SU-DHL-6 (cell line): ENCODE measurements around the gene MEGF10.

Source experiments
- H2AFZ ChIP-seq: fragments of 200-600 bp; sonication (generic); 2 replicates; pipeline ENCODE4 v1.6.1; 2014; ENCODE audit warnings: low read depth, mild to moderate bottlenecking, moderate library complexity, mixed read lengths, antibody characterized with exemption, low read length; ENCODE audit not compliant: severe bottlenecking
- H3F3A ChIP-seq: fragments of 200-600 bp; shearing (Covaris generic); 2 replicates; pipeline ENCODE4 v1.6.0; 2016; ENCODE audit warnings: antibody characterized with exemption, mild to moderate bottlenecking; ENCODE audit not compliant: insufficient read depth
- H3K27ac ChIP-seq: fragments of 200-600 bp; sonication (generic); 2 replicates; pipeline ENCODE4 v1.5.1; 2016; ENCODE audit warnings: low read depth, mild to moderate bottlenecking, low read length, moderate library complexity, mixed read lengths
- H3K27me3 ChIP-seq: fragments of 200-600 bp; sonication (generic), shearing (Covaris generic); 2 replicates; pipeline ENCODE4 v1.6.0; 2014; ENCODE audit warnings: mild to moderate bottlenecking, low read length
- H3K36me3 ChIP-seq: fragments of 200-600 bp; sonication (generic); 2 replicates; pipeline ENCODE4 v1.6.1; 2014; ENCODE audit warnings: mild to moderate bottlenecking, low read length, mixed read lengths
- H3K4me2 ChIP-seq: fragments of 300-600, 200-600 bp; shearing (Covaris generic), sonication (generic); 2 replicates; pipeline ENCODE4 v1.6.0; 2014; ENCODE audit warnings: low read length, low read depth, mild to moderate bottlenecking; ENCODE audit not compliant: poor library complexity, severe bottlenecking
- H3K4me3 ChIP-seq: fragments of 200-600 bp; sonication (generic); 2 replicates; pipeline ENCODE4 v1.5.1; 2014; ENCODE audit warnings: antibody characterized with exemption, low read length, mild to moderate bottlenecking, mixed read lengths; ENCODE audit not compliant: insufficient read depth, poor library complexity, severe bottlenecking
- H3K79me2 ChIP-seq: fragments of 200-600 bp; sonication (generic); 2 replicates; pipeline ENCODE4 v1.6.1; 2014; ENCODE audit warnings: mild to moderate bottlenecking, low read length, moderate library complexity; ENCODE audit not compliant: insufficient read depth
- H3K9ac ChIP-seq: fragments of 200-600 bp; sonication (generic); 2 replicates; pipeline ENCODE4 v1.7.0; 2014; ENCODE audit warnings: mild to moderate bottlenecking, low read length
- H3K9me2 ChIP-seq: fragments of 200-600 bp; sonication (generic); replicated peaks from 2 replicates; pipeline ENCODE4 v1.6.1; 2014; ENCODE audit warnings: low read length; ENCODE audit not compliant: insufficient read depth
- H3K9me3 ChIP-seq: fragments of 200-600 bp; sonication (generic); 2 replicates; pipeline ENCODE4 v1.6.1; 2014; ENCODE audit warnings: low read length, mixed read lengths; ENCODE audit not compliant: insufficient read depth
- H4K20me1 ChIP-seq: fragments of 200-600 bp; sonication (generic); 2 replicates; pipeline ENCODE4 v1.6.1; 2014; ENCODE audit warnings: low read depth, mild to moderate bottlenecking, antibody characterized with exemption, low read length, moderate library complexity, mixed read lengths
- EZH2phosphoT487 ChIP-seq: fragments of 200-600 bp; sonication (generic), shearing (Covaris generic); conservative IDR thresholded peaks from 2 replicates; pipeline ENCODE4 v1.6.1; 2018; ENCODE audit warnings: mild to moderate bottlenecking, antibody characterized with exemption, low read length, moderate library complexity, mixed read lengths
- TF ChIP-seq, protein P1 (sequence below): fragments of 200-600 bp; sonication (generic); IDR thresholded peaks from one replicate; pipeline ENCODE4 v1.5.1; 2017; ENCODE audit warnings: antibody characterized with exemption, mild to moderate bottlenecking, low read length, moderate library complexity; ENCODE audit not compliant: insufficient read depth, poor library complexity, severe bottlenecking

The MEGF10 gene

DNA sequence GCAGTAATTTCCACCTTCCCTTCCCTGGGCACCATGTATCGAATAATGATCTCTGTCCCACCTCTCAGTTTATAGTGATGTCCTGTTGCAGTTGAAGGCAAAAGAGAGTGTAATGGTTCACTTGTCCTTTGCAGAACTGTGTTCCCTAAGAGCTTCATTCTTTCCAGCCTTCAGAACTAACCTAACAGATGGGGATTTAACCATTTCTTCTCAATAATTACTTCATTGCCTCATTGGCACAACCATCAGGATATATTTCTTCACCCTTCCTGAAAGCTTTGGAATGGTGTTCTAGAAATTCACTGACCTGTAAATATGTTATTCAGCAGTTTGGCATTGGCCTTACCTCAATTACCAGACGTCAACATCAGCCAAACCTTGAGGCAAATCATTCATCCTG lies 142.9 kb downstream of the MEGF10 start:
- TF ChIP-seq, protein P1, sequence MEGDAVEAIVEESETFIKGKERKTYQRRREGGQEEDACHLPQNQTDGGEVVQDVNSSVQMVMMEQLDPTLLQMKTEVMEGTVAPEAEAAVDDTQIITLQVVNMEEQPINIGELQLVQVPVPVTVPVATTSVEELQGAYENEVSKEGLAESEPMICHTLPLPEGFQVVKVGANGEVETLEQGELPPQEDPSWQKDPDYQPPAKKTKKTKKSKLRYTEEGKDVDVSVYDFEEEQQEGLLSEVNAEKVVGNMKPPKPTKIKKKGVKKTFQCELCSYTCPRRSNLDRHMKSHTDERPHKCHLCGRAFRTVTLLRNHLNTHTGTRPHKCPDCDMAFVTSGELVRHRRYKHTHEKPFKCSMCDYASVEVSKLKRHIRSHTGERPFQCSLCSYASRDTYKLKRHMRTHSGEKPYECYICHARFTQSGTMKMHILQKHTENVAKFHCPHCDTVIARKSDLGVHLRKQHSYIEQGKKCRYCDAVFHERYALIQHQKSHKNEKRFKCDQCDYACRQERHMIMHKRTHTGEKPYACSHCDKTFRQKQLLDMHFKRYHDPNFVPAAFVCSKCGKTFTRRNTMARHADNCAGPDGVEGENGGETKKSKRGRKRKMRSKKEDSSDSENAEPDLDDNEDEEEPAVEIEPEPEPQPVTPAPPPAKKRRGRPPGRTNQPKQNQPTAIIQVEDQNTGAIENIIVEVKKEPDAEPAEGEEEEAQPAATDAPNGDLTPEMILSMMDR, result no peak
- no peak for TF ChIP-seq EZH2phosphoT487
- Histone ChIP-seq H3K4me3 (no peak overlapping the region), H3K4me2 (no peak overlapping the region), H2AFZ (no peak overlapping the region), H3K9me2 (no peaks in the 10 kb centered on the region), H3K27me3 (no peaks in the 10 kb centered on the region), H3F3A (no peaks in the 10 kb centered on the region), H3K79me2 (no peaks in the 10 kb centered on the region), H3K9me3 (no peaks in the 10 kb centered on the region), H3K36me3 (no peaks in the 10 kb centered on the region), H3K27ac (no peak overlapping the region), H3K9ac (no peak overlapping the region), H4K20me1 (no peaks in the 10 kb centered on the region)

DNA sequence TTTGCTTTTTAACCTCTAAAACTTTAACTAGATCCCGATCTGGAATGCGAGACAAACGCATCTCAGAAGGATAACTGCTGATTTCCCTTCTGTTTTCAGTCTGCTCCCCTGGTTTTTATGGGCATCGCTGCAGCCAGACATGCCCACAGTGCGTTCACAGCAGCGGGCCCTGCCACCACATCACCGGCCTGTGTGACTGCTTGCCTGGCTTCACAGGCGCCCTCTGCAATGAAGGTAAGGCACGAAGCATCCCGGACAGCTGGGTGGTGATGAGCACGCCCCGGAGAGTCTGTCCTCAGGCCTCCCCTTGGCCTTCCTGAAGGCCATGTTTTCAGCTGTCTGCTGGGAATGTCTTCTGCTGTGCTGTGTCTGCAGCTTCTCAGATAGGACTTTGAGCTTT lies 144.0 kb downstream of the MEGF10 start:
- Histone ChIP-seq H3K27ac (no peak overlapping the region), H3K9ac (no peak overlapping the region), H2AFZ (no peak overlapping the region), H3F3A (no peaks in the 10 kb centered on the region), H3K36me3 (no peaks in the 10 kb centered on the region), H3K4me2 (no peak overlapping the region), H3K27me3 (no peaks in the 10 kb centered on the region), H3K4me3 (no peak overlapping the region), H4K20me1 (no peaks in the 10 kb centered on the region), H3K9me3 (no peaks in the 10 kb centered on the region), H3K9me2 (no peaks in the 10 kb centered on the region), H3K79me2 (no peaks in the 10 kb centered on the region)
- no peak for TF ChIP-seq EZH2phosphoT487
- TF ChIP-seq, protein P1, result no peak

DNA sequence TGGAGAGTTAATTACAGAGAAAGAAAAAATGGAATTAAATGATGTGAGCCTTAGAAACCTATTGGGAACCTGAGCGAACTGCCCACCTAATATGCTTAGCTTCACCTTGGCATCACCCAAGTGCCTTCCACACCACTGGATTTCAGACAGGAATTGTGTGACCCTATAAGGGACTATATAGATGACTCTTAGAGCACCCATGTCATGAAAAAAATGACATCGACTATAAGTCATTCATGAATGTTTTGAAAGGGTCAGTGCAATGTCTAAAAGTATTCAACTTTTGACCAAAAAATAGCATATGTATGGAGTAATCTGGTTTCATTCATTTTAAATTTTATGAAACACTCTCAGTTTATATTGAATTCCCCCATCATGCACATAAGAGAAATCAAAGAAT lies 145.2 kb downstream of the MEGF10 start:
- Histone ChIP-seq H2AFZ (no peak overlapping the region), H3K9me2 (no peaks in the 10 kb centered on the region), H3K27ac (no peak overlapping the region), H3K36me3 (no peaks in the 10 kb centered on the region), H3F3A (no peaks in the 10 kb centered on the region), H3K9ac (no peak overlapping the region), H3K79me2 (no peaks in the 10 kb centered on the region), H3K9me3 (no peaks in the 10 kb centered on the region), H4K20me1 (no peaks in the 10 kb centered on the region), H3K4me3 (no peak overlapping the region), H3K4me2 (no peak overlapping the region), H3K27me3 (no peaks in the 10 kb centered on the region)
- no peak for TF ChIP-seq EZH2phosphoT487
- TF ChIP-seq, protein P1, result no peak
